Vagina (tissue), 2 donors: Measurements from ENCODE around the gene FRS2.

Experiments used
- POLR2A ChIP-seq, 2 donors: fragments of 450-650 bp; IDR thresholded peaks; one replicate each; pipeline ENCODE4 v1.6.1; 2017; ENCODE audit warnings: antibody characterized with exemption in 2 of 2, mild to moderate bottlenecking in 2 of 2, moderate library complexity in 2 of 2
- POLR2AphosphoS5 ChIP-seq, 2 donors: sonication (generic); formaldehyde crosslinking; IDR thresholded peaks; one replicate each; pipeline ENCODE4 v1.9.0; 2017; ENCODE audit warnings: antibody characterized with exemption in 2 of 2, mild to moderate bottlenecking in 2 of 2, low read depth in 1 of 2; ENCODE audit not compliant: insufficient read depth in 1 of 2

- TF ChIP-seq POLR2AphosphoS5 (IDR thresholded peaks at IDR 0.05; ENCODE audit: insufficient read depth in 1 of 2, low read depth in 1 of 2) (no peak), POLR2A (IDR thresholded peaks at IDR 0.05) (no peak)
These were observed 42.6 kb downstream of the FRS2 start for GRCh38 chr12:69512820-69513219.
